ENCODE results near the gene BACH2.

DNA sequence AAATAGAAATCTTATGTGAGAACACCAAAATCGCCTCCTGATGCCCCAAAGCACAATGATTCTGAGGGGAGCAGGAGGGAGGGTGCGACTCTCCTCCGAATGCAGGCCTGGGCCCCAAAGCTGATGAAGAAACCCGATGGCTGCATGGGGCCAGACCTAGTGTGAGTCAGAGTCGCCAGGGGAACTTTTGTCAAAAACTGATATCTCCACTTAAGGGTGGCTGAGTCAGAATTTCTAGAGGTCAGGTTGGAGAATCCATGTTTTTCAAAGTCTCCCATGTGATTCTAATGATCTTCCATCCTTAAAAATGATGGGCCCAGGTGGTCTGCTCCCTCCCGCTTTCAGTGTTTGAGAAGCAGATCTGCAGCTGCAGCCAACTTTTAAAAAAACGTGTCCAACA is 172.8 kb downstream of the BACH2 start:
- TF ChIP-seq POLR2AphosphoS5 (IDR thresholded peaks at IDR 0.05; ENCODE audit: low read depth) (no peak), JUNB (IDR thresholded peaks at IDR 0.05; ENCODE audit: unreplicated experiment) (no peak), CTCF (conservative IDR thresholded peaks at IDR 0.05; ENCODE audit: low read depth in 2 of 2) (no peak), EZH2 (IDR thresholded peaks at IDR 0.05; ENCODE audit: low read depth, unreplicated experiment) (no peak), ETS1 (IDR thresholded peaks at IDR 0.05) (no peak), EZH2phosphoT487 (IDR thresholded peaks at IDR 0.05; ENCODE audit: unreplicated experiment) (no peak), ZNF114 (CRISPR knock-in tag; IDR thresholded peaks at IDR 0.05) (no peak)
- TF ChIP-seq, protein P1, sequence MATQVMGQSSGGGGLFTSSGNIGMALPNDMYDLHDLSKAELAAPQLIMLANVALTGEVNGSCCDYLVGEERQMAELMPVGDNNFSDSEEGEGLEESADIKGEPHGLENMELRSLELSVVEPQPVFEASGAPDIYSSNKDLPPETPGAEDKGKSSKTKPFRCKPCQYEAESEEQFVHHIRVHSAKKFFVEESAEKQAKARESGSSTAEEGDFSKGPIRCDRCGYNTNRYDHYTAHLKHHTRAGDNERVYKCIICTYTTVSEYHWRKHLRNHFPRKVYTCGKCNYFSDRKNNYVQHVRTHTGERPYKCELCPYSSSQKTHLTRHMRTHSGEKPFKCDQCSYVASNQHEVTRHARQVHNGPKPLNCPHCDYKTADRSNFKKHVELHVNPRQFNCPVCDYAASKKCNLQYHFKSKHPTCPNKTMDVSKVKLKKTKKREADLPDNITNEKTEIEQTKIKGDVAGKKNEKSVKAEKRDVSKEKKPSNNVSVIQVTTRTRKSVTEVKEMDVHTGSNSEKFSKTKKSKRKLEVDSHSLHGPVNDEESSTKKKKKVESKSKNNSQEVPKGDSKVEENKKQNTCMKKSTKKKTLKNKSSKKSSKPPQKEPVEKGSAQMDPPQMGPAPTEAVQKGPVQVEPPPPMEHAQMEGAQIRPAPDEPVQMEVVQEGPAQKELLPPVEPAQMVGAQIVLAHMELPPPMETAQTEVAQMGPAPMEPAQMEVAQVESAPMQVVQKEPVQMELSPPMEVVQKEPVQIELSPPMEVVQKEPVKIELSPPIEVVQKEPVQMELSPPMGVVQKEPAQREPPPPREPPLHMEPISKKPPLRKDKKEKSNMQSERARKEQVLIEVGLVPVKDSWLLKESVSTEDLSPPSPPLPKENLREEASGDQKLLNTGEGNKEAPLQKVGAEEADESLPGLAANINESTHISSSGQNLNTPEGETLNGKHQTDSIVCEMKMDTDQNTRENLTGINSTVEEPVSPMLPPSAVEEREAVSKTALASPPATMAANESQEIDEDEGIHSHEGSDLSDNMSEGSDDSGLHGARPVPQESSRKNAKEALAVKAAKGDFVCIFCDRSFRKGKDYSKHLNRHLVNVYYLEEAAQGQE (IDR thresholded peaks at IDR 0.05; ENCODE audit: unreplicated experiment), result no peak

Data from GM23338 (cell line).